Colon (tissue), 2 donors: ENCODE data around the gene CFAP141.
"Not testable (repeated sequence)": the region's sequence is repeated elsewhere in the genome, so short reads cannot be mapped to it uniquely, and the experiment has no call there.

Source experiments
- FAIRE-seq: peaks from 2 replicates; lab custom pipeline; 2012; peaks lifted over from hg19 to GRCh38; lab: Jason Lieb, UNC
- donor health status: control.
- donor health status: control.

Gene CFAP141

DNA sequence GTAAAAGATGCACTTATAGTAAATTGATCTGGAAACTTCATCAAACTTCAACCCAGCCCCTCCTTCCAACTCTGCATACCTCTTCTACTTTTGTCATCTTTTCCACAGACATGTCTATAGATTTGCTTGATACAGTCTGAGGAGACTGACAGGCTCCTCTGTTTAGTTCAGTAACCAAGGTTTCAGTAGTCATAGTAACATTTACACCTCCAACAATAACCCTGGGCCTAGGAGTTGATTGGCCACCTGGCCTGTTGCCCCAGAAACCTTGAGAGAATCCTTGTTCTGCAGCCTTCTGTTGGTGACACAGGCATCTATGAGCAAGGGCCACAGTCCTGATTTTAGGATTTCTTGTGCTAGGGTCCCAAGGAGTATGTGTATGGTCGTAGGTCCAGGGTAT lies at the start of gene CFAP141:
TSS of gene CFAP141 (minus strand) at position 138 of the 400 bp plus-strand sequence. CDS start at position 112, 26 bp downstream.
- FAIRE-seq, result no peak

DNA sequence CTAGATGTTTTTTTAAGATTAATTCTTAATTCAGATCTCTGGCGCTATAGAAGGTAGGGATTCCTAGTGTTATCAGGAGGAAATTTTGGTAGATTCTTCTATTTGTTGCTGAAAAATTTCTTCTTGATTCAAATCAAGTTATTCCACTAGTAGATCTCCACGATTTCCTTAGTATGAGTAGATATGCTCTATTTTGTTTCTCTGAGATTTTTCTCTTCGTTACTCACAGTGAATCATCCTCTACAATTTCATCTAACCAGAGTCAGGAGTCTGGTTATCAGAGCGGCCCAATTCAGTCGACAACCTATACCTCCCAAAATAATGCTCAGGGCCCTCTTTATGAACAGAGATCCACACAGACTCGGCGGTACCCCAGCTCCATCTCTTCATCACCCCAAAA lies 47.5 kb upstream of the CFAP141 start:
- FAIRE-seq, result no peak

- no peak for FAIRE-seq
Measured at GRCh38 chr1:154241703-154242351, 35.7 kb upstream of the CFAP141 start.

- no peak for FAIRE-seq
Measured at GRCh38 chr1:154240294-154240833, 34.2 kb upstream of the CFAP141 start.

GRCh38 chr1:154239491-154239890 lies 33.4 kb upstream of the CFAP141 start:
- FAIRE-seq, result no peak

DNA sequence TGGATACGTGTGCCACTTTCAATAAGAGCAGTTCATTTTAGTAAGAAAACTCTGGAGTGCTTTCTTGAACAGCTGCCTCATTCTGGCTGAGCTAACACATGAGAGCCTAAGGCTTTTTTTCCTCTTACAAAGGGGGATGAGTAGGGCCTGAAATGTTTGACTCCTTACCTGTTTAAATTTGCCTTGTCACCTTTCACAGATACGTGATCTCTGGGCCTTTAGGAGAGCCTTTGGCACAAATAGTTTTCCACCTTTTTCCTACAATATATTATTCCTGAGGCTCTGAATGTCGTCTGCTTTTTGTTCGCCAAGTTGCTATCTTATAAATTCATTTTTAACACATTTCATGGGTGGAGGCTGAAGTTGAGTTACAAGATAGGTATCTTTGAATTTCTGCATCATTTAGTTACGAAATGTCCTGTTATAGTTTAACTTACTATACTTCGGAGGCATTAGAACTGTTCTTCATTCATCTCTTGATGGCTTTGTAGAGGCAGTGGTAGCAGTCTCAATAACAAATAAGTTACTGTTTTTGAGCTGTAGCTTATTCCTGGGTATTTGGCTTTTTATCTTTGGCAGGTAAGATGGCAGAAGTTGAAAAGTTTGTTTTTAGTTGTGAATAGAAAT lies 31.9 kb upstream of the CFAP141 start:
- FAIRE-seq, result no peak

DNA sequence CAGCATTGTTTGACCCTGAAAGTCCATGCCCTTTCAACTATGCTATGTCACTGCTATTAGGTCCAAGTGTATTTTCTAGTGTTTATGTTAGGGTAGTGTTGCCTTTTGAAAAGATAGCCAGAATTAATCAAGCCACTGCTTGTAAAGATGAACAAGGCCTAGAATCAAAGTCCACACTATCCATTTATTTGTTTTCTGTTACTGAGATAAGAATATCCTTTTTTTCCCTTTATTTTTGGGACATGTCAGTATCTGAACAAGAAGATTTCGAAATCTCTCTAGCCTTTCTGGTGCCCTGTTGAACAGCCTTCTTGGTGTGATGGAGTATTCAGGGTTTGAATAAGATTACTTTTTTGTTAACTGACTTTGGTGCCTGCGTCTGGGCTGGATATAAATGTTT lies 31.3 kb upstream of the CFAP141 start:
- FAIRE-seq, result no peak

- FAIRE-seq, result no peak
Measured at GRCh38 chr1:154236855-154237254, 30.7 kb upstream of the CFAP141 start.

GRCh38 chr1:154233127-154233526 lies 27.0 kb upstream of the CFAP141 start:
- FAIRE-seq, result not testable (repeated sequence)

DNA sequence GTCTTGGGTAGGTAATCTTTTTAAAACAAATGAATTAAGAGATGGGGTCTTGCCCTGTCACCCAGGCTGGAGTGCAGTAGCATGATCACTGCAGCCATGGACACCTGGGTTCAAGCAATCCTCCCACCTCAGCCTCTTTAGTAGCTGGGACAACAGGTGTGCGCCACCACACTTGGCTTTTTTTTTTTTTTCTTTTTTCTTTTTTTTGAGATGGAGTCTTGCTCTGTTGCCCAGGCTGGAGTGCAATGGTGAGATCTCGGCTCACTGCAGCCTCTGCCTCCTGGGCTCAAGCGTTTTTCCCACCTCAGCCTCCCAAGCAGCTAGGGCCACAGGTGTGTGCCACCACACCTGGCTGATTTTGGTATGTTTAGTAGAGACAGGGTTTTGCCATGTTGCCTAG lies 25.0 kb upstream of the CFAP141 start:
- not testable (repeated sequence) for FAIRE-seq

DNA sequence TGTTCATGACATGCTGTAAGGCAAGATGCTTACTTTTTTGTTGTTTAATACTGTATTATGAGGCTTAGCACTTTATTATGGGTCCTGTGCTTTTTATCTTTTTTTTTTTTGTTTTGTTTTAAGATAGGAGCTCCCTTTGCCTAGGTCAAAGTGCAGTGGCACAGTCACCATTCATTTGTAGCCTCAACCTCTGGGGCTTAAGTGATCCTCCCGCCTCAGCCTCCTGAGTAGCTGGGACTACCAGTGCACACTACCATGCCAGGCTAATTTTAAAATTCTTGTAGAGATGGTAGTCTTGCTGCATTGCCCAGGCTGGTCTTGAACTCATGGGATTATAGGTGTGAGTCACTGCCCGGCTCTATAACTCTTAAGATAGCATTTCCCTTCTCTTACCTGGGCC lies 19.2 kb upstream of the CFAP141 start:
- FAIRE-seq, result no peak

DNA sequence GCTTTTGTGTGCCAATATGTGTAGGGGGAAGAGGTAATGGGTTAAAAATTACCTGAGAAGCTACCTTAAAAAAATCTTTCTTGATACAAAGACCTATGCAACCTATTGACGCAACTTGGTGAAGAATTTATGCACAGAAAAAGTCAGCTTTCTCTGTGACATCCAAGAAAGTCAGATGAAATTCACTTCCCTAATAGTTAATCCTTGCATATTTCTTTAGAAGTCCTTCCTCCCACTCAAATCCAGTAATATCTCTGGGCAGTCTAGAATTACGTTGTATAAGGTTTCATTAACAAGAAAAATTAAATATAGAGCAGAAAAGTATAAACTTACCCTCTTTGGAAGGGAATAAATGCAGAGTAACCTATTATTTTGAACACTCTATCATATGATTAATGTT lies 17.5 kb upstream of the CFAP141 start:
- no peak for FAIRE-seq

DNA sequence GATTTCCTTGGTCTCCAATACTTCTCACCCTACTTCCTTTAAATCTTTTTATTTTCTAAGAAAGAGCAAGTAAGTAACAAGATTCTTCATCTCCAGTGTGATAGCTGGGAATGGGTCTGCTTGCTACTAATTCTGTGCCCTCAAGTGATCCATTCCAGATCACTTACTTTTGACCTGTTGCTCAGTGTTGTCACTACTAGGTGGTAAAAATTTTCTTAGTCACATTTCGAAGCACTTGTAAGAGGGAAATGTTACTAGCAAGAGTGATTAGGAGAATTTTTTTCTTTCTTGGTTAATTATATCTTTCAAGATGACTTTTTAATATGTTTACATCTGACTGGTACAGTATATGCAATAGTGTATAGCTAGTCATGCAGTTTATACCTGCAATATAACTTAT lies 16.8 kb upstream of the CFAP141 start:
- FAIRE-seq, result no peak

DNA sequence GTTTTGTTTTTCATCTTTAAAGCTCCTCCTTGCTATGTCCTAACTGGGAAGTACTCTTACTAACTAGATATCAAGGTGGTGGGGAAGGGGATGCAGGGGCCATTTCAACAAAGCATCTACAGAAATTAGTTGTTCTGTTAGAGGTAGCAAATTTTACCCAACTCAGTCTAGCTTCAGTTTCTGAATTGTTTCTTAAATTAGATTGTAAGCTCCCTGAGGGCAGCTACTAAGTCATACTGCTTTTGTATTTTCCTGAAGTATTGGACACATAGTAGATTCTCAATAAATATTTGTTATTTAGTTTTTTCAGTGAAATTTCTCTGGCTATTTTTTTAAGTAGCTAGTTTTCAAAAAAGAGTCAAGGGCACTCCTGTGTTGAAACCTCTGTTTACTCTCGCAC lies 16.4 kb upstream of the CFAP141 start:
- FAIRE-seq, result no peak

DNA sequence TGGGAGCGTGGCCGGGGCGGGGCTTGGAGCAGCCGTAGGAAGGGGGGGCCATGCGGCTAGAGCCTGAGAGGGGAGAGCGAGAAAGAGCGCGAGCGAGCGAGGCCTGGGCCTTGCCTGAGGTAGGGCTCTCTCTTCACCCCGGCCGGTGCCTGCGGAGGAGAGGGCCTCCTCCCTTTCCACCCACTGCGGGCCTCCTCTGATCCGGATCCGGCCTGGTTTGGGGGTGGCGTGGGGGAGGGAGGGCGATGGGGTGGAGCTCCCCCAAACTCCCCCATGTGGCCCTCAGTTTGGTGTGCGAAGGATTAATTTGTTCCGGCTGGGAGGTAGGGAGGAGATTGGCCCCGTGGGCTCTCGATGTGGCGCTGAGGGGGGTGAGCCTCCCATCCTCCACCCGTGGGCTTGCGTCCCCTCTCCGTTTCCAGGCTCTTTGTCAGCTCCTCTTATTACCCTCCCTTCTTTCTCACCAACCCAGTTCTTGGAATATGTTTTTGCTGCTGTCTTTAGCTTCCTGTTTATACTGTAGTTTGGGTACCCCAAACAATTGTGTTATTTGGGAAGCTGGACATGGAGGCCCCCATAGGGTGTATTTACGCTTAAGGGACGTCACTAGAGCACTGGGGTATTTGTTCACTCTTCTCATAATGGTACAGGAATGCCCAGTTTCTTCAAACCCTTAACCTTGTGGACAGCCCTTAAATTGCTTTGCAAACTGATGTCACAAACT lies 15.3 kb upstream of the CFAP141 start:
- no peak for FAIRE-seq

DNA sequence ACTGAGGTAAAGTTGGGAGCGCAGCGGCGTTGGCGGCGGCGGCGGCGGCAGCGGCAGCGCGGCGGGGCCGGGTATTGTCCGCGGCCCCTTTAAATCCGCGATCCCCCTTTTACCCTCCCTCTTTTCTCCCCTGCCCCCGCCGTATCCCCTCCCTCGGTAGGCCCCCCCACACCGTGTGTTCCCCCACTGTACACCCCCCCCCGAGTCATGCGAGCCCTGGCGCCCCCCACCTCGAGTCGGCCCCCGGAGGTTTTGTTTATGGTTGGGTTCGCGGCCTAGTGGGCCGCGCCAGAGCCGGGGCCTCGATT lies 14.8 kb upstream of the CFAP141 start:
- no peak for FAIRE-seq

- no peak for FAIRE-seq
Measured at GRCh38 chr1:154220071-154220969, 14.2 kb upstream of the CFAP141 start, which contains the start of gene UBAP2L. TSS of gene UBAP2L (plus strand) at chr1:154220955. CDS start at chr1:154225124, 4,169 bp downstream.

DNA sequence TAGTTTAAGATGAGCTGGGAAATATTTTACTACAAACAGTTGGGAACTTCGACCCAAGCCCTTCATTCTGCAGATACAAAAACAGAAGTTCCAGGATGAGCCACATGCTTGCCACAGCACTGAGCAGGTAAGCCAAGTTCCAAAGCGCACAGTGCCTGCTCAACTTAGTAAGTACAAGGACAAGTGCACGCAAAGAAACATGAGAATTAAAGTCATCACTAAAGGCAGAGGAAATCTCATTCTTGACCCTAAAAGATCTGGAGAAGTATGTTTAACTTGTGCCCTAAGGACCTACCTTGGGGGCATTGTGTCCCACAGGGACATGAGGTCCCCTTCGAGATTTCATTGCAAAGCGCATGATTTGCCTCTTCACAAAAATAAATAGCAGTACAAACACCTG lies 13.4 kb upstream of the CFAP141 start:
- FAIRE-seq, result no peak

- no peak for FAIRE-seq
Measured at GRCh38 chr1:154218545-154218944, 12.4 kb upstream of the CFAP141 start.

GRCh38 chr1:154213274-154213673 lies 7.1 kb upstream of the CFAP141 start:
- FAIRE-seq, result no peak

- no peak for FAIRE-seq
Measured at GRCh38 chr1:154212083-154212482, 6.0 kb upstream of the CFAP141 start.
